Kidney (tissue), 14 donors: ENCODE measurements around the gene HBB. TPM values are rescaled to one million over a fixed set of nuclear protein-coding genes. Genes with fewer than 3 reads are reported as not detected.

Experiments
- DNase-seq, 5 donors: peaks; one replicate each; pipeline ENCODE4 v3.0.0-alpha.2; 2013 to 2020
- FAIRE-seq: peaks from 2 replicates; lab custom pipeline; 2012; peaks lifted over from hg19 to GRCh38; lab: Jason Lieb, UNC
- H3K27ac ChIP-seq, 2 donors: one replicate each; pipeline ENCODE4 v1.7.0; 2013; ENCODE audit warnings: low read depth in 2 of 2, low read length in 2 of 2, inconsistent platforms in 1 of 2
- H3K27me3 ChIP-seq: one replicate; pipeline ENCODE4 v1.7.1; 2013; ENCODE audit warnings: low read length, inconsistent platforms; ENCODE audit not compliant: control insufficient read depth, insufficient read depth
- H3K36me3 ChIP-seq, 3 donors: one replicate each; pipeline versions ENCODE4 v1.7.0 to v1.7.1; 2013; ENCODE audit warnings: low read length in 3 of 3, control low read depth in 1 of 3, inconsistent platforms in 1 of 3; ENCODE audit not compliant: insufficient read depth in 3 of 3, control insufficient read depth in 2 of 3
- H3K4me1 ChIP-seq, 3 donors: one replicate each; pipeline versions ENCODE4 v1.7.0 to v1.7.1; 2013; ENCODE audit warnings: low read length in 3 of 3, inconsistent platforms in 1 of 3, low read depth in 1 of 3; ENCODE audit not compliant: control insufficient read depth in 2 of 3, insufficient read depth in 2 of 3
- H3K4me3 ChIP-seq, 3 donors: one replicate each; pipeline versions ENCODE4 v1.7.0 to v1.8.1; 2013; ENCODE audit warnings: low read length in 3 of 3, control low read depth in 1 of 3, inconsistent platforms in 1 of 3
- H3K9ac ChIP-seq, 3 donors: one replicate each; pipeline versions ENCODE4 v1.7.0 to v1.7.1; 2013; ENCODE audit warnings: low read length in 3 of 3, control low read depth in 1 of 3, inconsistent platforms in 1 of 3
- H3K9me3 ChIP-seq, 3 donors: one replicate each; pipeline versions ENCODE4 v1.7.0 to v1.7.1; 2013; ENCODE audit warnings: low read length in 3 of 3, control low read depth in 1 of 3, inconsistent platforms in 1 of 3; ENCODE audit not compliant: control insufficient read depth in 2 of 3, insufficient read depth in 1 of 3
- intact Hi-C: fragments of 100-400 bp; cut with DNase I; formaldehyde crosslinking; loops from one replicate; pipeline ENCODE4 v1.11.1; 2022
- polyA plus RNA-seq: library from polyadenylated mRNA; stranded (reverse); fragments of 350-450 nt; fragmentation: Illumina TruSeq; extraction: RNeasy Lipid Tissue Mini Kit (QIAGEN cat#74804); gene quantifications from one replicate; pipeline ENCODE4 v1.2.3, GENCODE V29; 2014; ENCODE audit warnings: low read depth, low replicate concordance; ENCODE audit not compliant: insufficient read depth
- total RNA-seq: library from RNA; stranded (reverse); fragmentation: NEBNext Ultra II Directional; extraction: Animal tissue kit (Norgen Biotek cat#: 25700); gene quantifications from one replicate; pipeline ENCODE4 v1.2.1, GENCODE V29; 2021
- TF ChIP-seq, protein P1 (sequence below): IDR thresholded peaks from 3 replicates; pipeline ENCODE4 v1.5.1; 2012; ENCODE audit warnings: mild to moderate bottlenecking, moderate library complexity, borderline replicate concordance; ENCODE audit not compliant: insufficient read depth; ENCODE audit errors: extremely low read depth
- donor health status: control.
- donor health status: control.
- donor health status: control.
- donor health status: control.
- donor health status: control.
- donor health status: DM: yes; HTN: yes; CAD: no.
- donor health status: Normal renal cell carcinoma (clear cell type).

The HBB gene
- total and polyA plus RNA-seq, 2 donors from 2014 or later, result 10.9 to 59.9 TPM

DNA sequence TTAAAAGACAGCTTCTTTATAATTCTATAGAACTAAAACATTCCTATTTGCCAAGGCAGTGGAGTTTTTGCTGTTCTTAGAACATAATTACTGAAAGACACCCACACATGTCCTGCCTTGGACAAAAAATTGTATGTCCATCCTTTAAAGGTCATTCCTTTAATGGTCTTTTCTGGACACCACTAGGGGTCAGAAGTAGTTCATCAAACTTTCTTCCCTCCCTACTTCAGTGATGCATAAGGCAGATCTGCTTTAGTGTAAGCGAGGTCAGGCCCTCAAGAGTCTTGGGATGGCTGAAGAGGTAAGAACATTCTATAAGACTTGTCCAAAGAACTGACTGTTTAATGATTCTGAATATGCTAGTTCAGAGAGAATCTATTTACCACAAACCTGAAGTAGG is 22.1 kb downstream of the HBB start:
- peak in 2 of 5 donors; percentile 51 to 54 for DNase-seq
- Histone ChIP-seq H3K27me3 (no peaks in the 10 kb centered on the region), H3K4me3 (no peak overlapping the region), H3K4me1 (no peaks in the 10 kb centered on the region), H3K9ac (no peak overlapping the region), H3K27ac (no peak overlapping the region), H3K9me3 (no peaks in the 10 kb centered on the region), H3K36me3 (no peaks in the 10 kb centered on the region)
- intact Hi-C loops, result no loop called here
- TF ChIP-seq, protein P1, sequence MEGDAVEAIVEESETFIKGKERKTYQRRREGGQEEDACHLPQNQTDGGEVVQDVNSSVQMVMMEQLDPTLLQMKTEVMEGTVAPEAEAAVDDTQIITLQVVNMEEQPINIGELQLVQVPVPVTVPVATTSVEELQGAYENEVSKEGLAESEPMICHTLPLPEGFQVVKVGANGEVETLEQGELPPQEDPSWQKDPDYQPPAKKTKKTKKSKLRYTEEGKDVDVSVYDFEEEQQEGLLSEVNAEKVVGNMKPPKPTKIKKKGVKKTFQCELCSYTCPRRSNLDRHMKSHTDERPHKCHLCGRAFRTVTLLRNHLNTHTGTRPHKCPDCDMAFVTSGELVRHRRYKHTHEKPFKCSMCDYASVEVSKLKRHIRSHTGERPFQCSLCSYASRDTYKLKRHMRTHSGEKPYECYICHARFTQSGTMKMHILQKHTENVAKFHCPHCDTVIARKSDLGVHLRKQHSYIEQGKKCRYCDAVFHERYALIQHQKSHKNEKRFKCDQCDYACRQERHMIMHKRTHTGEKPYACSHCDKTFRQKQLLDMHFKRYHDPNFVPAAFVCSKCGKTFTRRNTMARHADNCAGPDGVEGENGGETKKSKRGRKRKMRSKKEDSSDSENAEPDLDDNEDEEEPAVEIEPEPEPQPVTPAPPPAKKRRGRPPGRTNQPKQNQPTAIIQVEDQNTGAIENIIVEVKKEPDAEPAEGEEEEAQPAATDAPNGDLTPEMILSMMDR, result peak; percentile 39
- FAIRE-seq, result no peak

DNA sequence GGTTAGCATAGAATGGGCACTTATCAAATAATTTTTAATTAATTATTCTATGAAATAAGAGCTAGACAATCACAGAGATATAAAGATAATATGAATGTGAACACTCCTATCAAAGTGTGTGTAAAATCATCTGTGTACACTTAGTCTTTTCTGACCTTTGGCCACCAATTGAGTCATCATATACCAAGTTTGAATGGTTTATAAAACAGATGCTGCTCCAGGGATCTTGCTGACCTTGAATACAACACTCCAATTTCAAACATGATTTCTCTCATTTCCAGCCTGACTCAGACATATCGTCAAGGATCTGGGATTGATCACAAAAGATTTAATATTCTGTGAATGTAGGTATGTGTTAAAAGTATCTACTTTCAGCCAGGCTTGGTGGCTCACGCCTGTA is 23.5 kb downstream of the HBB start:
- H3K27ac ChIP-seq, result no peak overlapping the region
- H3K27me3 ChIP-seq, result no peaks in the 10 kb centered on the region
- intact Hi-C loops, result no loop called here
- no peaks in the 10 kb centered on the region for H3K4me1 ChIP-seq
- DNase-seq (no peak), FAIRE-seq (no peak)
- H3K36me3 ChIP-seq, result no peaks in the 10 kb centered on the region
- no peaks in the 10 kb centered on the region for H3K9me3 ChIP-seq
- TF ChIP-seq, protein P1, result no peak
- no peak overlapping the region for H3K9ac ChIP-seq
- H3K4me3 ChIP-seq, result no peak overlapping the region

DNA sequence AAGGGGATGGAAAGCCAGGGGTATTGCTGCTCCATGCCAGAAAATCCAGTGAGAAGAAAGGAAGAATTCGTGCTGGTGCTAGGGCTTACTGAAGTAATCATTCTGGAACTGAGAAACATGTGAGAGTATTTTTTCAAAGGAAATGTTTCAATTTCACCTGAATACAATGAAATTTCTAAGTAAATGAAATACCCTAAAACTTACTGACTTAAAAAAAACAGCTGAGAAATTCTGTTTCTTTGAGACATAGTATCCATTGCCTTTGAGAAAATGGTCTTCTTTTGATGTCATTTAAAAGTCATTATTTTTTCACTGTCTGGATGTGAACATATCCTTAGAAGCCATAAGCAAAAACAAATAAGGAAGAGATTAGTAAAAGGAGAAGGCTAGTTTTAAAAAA is 26.3 kb downstream of the HBB start, which contains the start of gene OR51V1:
Gene OR51V1 (minus strand): TSS at position 101 of the 400 bp plus-strand sequence. CDS start 0 bp downstream, at position 101.
- Histone ChIP-seq H3K4me3 (no peak within 1 kb of the TSS), H3K27me3 (no peaks in the 10 kb centered on the region), H3K9ac (no peak within 1 kb of the TSS), H3K4me1 (no peaks in the 10 kb centered on the region), H3K36me3 (no peaks in the 10 kb centered on the region), H3K9me3 (no peaks in the 10 kb centered on the region), H3K27ac (no peak within 1 kb of the TSS)
- intact Hi-C loops, result no loop called here
- FAIRE-seq (no peak), DNase-seq (no peak)
- TF ChIP-seq, protein P1, result no peak

DNA sequence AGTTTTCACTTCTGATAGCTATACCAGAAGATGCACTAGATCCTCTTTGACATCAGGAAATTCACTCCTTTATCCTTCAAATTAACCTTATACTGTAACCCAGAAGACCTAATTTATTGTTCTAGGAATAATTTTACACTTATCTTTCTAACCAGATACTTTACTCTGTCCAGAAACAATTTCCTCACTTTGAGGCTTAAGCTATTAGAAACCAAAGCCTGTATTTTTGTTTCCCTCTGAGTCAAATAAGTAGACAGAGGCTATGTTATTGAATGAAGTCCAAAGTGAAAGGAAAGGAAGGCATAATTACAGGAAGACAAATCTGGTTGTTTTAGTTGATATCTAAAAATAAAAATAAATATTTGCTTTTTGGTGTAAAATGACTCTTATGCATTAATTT is 28.6 kb downstream of the HBB start:
- TF ChIP-seq, protein P1, result no peak
- H3K27ac ChIP-seq, result no peak overlapping the region
- DNase-seq (no peak), FAIRE-seq (no peak)
- H3K4me3 ChIP-seq, result no peak overlapping the region
- H3K9me3 ChIP-seq, result peaks cover 0 to 3% (median 0%) of the 10 kb centered on the region in 3 donors
- H3K9ac ChIP-seq, result no peak overlapping the region
- H3K36me3 ChIP-seq, result no peaks in the 10 kb centered on the region
- intact Hi-C loops, result no loop called here
- H3K27me3 ChIP-seq, result no peaks in the 10 kb centered on the region
- no peaks in the 10 kb centered on the region for H3K4me1 ChIP-seq
